WTC11 (cell line): ENCODE data around the gene PCBP1. TPM values are rescaled to one million over a fixed set of nuclear protein-coding genes. Genes with fewer than 3 reads are reported as not detected.

ENCODE experiments used
- ATAC-seq: fragments of 200-7000 bp; cut with Tn5 transposase; 2 replicates; pipeline ENCODE4 v1.10.0; 2021; ENCODE audit warnings: mild to moderate bottlenecking, moderate library complexity
- CTCF ChIA-PET: fragments of 300-600 bp; sonication (Branson Sonifier 250); formaldehyde crosslinking; loops from one replicate; lab custom pipeline; 2021; ENCODE audit warnings: antibody characterized with exemption; lab: Charles Lee
- POLR2A ChIA-PET: fragments of 350-600 bp; sonication (Branson Sonifier 250); formaldehyde crosslinking; loops from one replicate; lab custom pipeline; 2021; ENCODE audit warnings: antibody characterized with exemption; lab: Charles Lee
- DNase-seq: peaks from one replicate; pipeline ENCODE4 v3.0.0; 2021; ENCODE audit warnings: low spot score
- H3K27ac Mint-ChIP-seq: 2 replicates; pipeline ENCODE4 v1.8.0; 2021; ENCODE audit warnings: mixed read lengths
- H3K27me3 Mint-ChIP-seq: 2 replicates; pipeline ENCODE4 v1.8.0; 2021; ENCODE audit warnings: low read depth, mild to moderate bottlenecking, moderate library complexity, mixed read lengths
- H3K36me3 Mint-ChIP-seq: 2 replicates; pipeline ENCODE4 v1.8.0; 2021; ENCODE audit warnings: mixed read lengths
- H3K4me1 Mint-ChIP-seq: 2 replicates; pipeline ENCODE4 v1.8.0; 2022; ENCODE audit warnings: mixed read lengths
- H3K4me3 Mint-ChIP-seq: 2 replicates; pipeline ENCODE4 v1.8.0; 2021; ENCODE audit warnings: mild to moderate bottlenecking, moderate library complexity, mixed read lengths
- H3K9me3 Mint-ChIP-seq: 2 replicates; pipeline ENCODE4 v1.8.0; 2021; ENCODE audit warnings: mixed read lengths
- AFF4 ChIP-seq: sonication (generic); formaldehyde crosslinking; IDR thresholded peaks from 2 replicates; pipeline ENCODE4 v1.8.1; 2023; ENCODE audit warnings: mild to moderate bottlenecking, missing genetic modification reagents, borderline replicate concordance
- CDX4 ChIP-seq: fragments of 250-450 bp; sonication (Bioruptor Pico); IDR thresholded peaks from 2 replicates; pipeline ENCODE4 v1.9.0; 2021; ENCODE audit warnings: moderate library complexity, mild to moderate bottlenecking, inconsistent platforms, borderline replicate concordance
- E2F4 ChIP-seq: sonication (generic); formaldehyde crosslinking; IDR thresholded peaks from 2 replicates; pipeline ENCODE4 v1.8.1; 2022; ENCODE audit warnings: low read depth, mild to moderate bottlenecking, moderate library complexity, missing genetic modification reagents, borderline replicate concordance
- ESRRA ChIP-seq: sonication (generic); formaldehyde crosslinking; IDR thresholded peaks from 2 replicates; pipeline ENCODE4 v1.8.1; 2022; ENCODE audit warnings: mild to moderate bottlenecking, missing genetic modification reagents, borderline replicate concordance
- HMGA2 ChIP-seq: fragments of 250-450 bp; sonication (Bioruptor Pico); IDR thresholded peaks from 2 replicates; pipeline ENCODE4 v1.4.0; 2021; ENCODE audit warnings: mild to moderate bottlenecking, moderate library complexity
- OVOL2 ChIP-seq: fragments of 250-450 bp; sonication (Bioruptor Pico); IDR thresholded peaks from 2 replicates; pipeline ENCODE4 v1.9.0; 2021; ENCODE audit warnings: mild to moderate bottlenecking, borderline replicate concordance
- PRDM15 ChIP-seq: sonication (generic); formaldehyde crosslinking; IDR thresholded peaks from 2 replicates; pipeline ENCODE4 v1.8.0; 2022; ENCODE audit warnings: missing genetic modification reagents
- RORB ChIP-seq: fragments of 250-450 bp; sonication (Bioruptor Pico); IDR thresholded peaks from 2 replicates; pipeline ENCODE4 v1.9.0; 2021; ENCODE audit warnings: mild to moderate bottlenecking
- SP1 ChIP-seq: sonication (generic); formaldehyde crosslinking; conservative IDR thresholded peaks from 2 replicates; pipeline ENCODE4 v1.8.1; 2022; ENCODE audit warnings: missing genetic modification reagents
- ZNF219 ChIP-seq: sonication (generic); formaldehyde crosslinking; IDR thresholded peaks from 2 replicates; pipeline ENCODE4 v1.8.0; 2023; ENCODE audit warnings: missing genetic modification reagents, mild to moderate bottlenecking, borderline replicate concordance
- total RNA-seq: library from RNA; stranded (reverse); gene quantifications from 3 replicates; pipeline ENCODE4 v1.2.3, GENCODE V29; 2021
- TF ChIP-seq, protein P1 (sequence below): sonication (generic); formaldehyde crosslinking; IDR thresholded peaks from 2 replicates; pipeline ENCODE4 v1.8.0; 2022; ENCODE audit warnings: mild to moderate bottlenecking, missing genetic modification reagents

PCBP1 gene
- total RNA-seq, 1 experiment from 2014 or later = 489 TPM

DNA sequence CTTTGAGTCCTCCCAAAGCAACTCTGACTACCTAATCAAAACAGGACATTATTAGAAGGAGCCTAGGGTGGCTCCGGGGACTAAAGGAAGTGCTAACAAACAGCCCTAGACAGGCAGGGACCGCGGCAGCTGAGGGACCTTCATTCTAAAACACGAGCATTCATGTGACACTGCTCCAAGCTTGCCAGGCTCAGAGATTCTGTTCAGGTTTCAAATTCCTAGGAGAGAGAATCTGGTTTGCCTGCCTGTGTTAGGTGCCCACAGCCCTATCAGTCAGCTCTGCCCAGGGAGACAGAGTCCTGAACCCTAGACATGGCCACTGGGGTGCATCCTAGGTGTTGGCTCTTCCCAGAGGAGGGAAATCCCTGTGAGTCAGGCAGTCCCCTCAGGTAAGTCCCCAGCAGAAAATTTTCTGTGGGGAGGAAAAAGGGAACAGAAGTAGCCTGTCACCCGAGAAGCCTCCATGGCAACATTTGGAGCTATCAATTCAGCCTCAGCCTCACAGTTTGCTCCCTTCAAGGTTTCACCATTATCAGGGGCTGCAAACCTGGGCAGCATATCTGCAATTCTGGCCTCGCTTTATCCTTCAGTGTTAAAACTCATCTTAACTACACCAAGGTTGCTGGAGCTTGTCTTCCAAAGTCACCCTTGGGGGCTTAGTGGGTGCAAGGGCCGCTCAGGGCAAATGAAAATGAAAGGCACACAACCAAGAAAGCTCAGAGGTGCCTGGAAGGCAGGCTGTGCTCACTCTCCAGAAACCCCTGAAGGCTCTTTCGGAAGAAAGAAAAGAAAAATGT is 28.6 kb downstream of the PCBP1 start:
- peak; percentile 26; the same call in 1 of the 2 replicates for ATAC-seq
- CTCF ChIA-PET = interaction anchor here (0.9 to 1.2 kb wide), 4 partner anchors 8 to 75 kb away, joined by 3 to 5 read pairs (median 3); partner anchors contain the start of gene C2orf42
- peaks cover 47% of the 10 kb centered on the region for H3K4me1 Mint-ChIP-seq
- no peaks in the 10 kb centered on the region for H3K27me3 Mint-ChIP-seq
- DNase-seq = no peak
- POLR2A ChIA-PET = interaction anchor here (1.1 to 1.9 kb wide), 2 partner anchors 8 to 11 kb away, joined by 3 to 9 read pairs; no protein-coding TSS in a partner anchor
- no peaks in the 10 kb centered on the region for H3K9me3 Mint-ChIP-seq
- TF ChIP-seq SP1 (no peak), RORB (no peak), ESRRA (CRISPR knock-in tag) (no peak), HMGA2 (CRISPR knock-in tag) (no peak), CDX4 (no peak), PRDM15 (no peak), E2F4 (CRISPR knock-in tag) (no peak), OVOL2 (CRISPR knock-in tag) (no peak), ZNF219 (CRISPR knock-in tag) (no peak), AFF4 (CRISPR knock-in tag) (no peak)
- TF ChIP-seq, protein P1, sequence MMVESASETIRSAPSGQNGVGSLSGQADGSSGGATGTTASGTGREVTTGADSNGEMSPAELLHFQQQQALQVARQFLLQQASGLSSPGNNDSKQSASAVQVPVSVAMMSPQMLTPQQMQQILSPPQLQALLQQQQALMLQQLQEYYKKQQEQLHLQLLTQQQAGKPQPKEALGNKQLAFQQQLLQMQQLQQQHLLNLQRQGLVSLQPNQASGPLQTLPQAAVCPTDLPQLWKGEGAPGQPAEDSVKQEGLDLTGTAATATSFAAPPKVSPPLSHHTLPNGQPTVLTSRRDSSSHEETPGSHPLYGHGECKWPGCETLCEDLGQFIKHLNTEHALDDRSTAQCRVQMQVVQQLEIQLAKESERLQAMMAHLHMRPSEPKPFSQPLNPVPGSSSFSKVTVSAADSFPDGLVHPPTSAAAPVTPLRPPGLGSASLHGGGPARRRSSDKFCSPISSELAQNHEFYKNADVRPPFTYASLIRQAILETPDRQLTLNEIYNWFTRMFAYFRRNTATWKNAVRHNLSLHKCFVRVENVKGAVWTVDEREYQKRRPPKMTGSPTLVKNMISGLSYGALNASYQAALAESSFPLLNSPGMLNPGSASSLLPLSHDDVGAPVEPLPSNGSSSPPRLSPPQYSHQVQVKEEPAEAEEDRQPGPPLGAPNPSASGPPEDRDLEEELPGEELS (CRISPR knock-in tag) = no peak
- H3K4me3 Mint-ChIP-seq = no peak overlapping the region
- H3K36me3 Mint-ChIP-seq = no peaks in the 10 kb centered on the region
- H3K27ac Mint-ChIP-seq = no peak overlapping the region
